C4-2B (cell line): ENCODE measurements around the gene RNF208.
A peak's percentile ranks its signal among the peaks of the same experiment; 100 is the strongest.

ENCODE experiments used
- H3K27ac ChIP-seq: fragments of 450-650 bp; 2 replicates; pipeline ENCODE4 v1.5.1; 2017
- CTCF ChIP-seq: fragments of 450-650 bp; conservative IDR thresholded peaks from 2 replicates; pipeline ENCODE4 v1.5.1; 2017; ENCODE audit warnings: mild to moderate bottlenecking
- ZFX ChIP-seq: fragments of 450-650 bp; IDR thresholded peaks from 2 replicates; pipeline ENCODE4 v1.6.1; 2017

RNF208 gene

GRCh38 chr9:137230705-137231371 lies 8.8 kb upstream of the RNF208 start, which contains the start of gene SLC34A3:
TSS of gene SLC34A3 (plus strand) at chr9:137230901. CDS start at chr9:137231703, 802 bp downstream.
- H3K27ac ChIP-seq = peak within 1 kb of the TSS; percentile 64; the same call in 1 of the 2 replicates
- TF ChIP-seq CTCF (no peak), ZFX (no peak)

GRCh38 chr9:137229903-137230704 lies 8.1 kb upstream of the RNF208 start:
- no peak overlapping the region; the same call in 1 of the 2 replicates for H3K27ac ChIP-seq
- TF ChIP-seq CTCF (no peak), ZFX (no peak)

DNA sequence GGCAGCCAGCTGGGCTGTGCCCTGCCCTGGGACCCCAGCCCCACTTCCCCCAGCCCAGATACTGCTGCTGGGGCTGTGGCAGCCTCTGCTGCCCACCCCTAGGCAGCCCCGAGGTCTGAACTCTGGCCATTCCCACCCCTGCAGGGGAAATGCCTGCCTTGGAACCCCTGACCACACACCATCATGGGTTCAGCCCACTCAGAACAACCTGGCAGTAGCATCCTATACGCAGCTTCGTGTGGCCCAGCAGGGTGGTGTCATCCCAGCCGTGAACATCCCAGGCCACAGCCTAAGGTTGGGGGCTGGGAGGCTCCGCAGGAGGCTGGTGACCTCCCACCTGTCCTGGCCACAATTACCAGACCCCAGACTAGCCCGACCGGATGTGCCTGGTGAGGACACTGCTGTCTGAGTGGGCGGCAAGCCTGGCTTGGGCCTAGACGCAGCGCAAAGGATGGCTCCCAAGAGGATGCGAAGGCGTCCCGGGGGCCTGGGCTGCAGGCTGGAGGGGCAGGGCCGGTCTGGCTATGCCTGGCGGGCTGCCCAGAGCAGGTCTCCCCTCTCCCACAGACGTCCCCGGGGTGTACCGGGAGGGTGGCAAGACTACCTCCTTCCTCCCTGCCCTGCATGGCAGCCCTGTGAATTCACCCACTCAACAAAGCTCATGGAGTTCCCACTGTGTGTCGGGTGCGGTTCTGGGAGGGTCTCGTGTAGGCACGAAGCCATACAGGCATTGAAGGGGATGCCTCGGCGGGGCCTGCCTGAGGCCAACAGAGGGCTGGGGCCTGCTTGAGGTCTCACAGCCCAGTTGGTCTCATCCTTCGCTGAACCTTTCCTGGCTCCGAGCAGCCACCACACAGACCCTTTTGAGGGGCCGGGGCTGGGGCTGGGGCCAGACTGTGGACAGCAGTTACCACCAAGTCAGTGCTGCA lies 7.2 kb upstream of the RNF208 start:
- H3K27ac ChIP-seq = peak overlapping the region; percentile 90; the same call in 1 of the 2 replicates
- TF ChIP-seq CTCF = no peak
- no peak for TF ChIP-seq ZFX

DNA sequence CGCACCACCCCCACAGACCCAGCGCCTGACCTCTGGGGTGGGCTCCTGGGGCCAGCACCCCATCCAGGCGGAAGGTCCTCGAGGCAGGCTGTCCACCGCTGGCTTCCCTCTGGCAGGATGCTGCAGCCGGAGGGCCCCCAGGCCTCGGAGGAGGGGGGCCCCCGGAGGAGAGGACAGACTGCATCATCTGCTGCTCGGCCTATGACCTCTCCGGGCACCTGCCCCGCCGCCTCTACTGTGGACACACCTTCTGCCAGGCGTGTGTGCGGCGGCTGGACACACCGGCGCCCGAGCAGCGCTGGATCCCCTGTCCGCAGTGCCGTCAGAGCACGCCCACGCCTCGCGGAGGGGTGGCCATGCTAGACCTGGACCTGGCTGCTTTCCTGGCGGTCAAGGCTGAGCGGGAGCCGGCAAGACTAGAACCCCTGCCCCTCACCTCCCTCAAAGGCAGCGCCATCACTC lies 6.5 kb upstream of the RNF208 start:
- no peak for TF ChIP-seq CTCF
- no peak for TF ChIP-seq ZFX
- H3K27ac ChIP-seq = peak overlapping the region; percentile 90

- peak overlapping the region; percentile 90 for H3K27ac ChIP-seq
- TF ChIP-seq ZFX (no peak), CTCF (no peak; the same call in none of the 2 replicates)
These were observed 5.9 kb upstream of the RNF208 start for GRCh38 chr9:137227853-137228505.

- TF ChIP-seq CTCF = peak; percentile 93
- TF ChIP-seq ZFX = no peak
- peak within 1 kb of the TSS; percentile 90 for H3K27ac ChIP-seq
These were observed 5.2 kb upstream of the RNF208 start, which contains the start of gene RNF224 for GRCh38 chr9:137227054-137227852. TSS of gene RNF224 (plus strand) at chr9:137227502. CDS start at chr9:137228336, 834 bp downstream.
